Stimulated activated CD4-positive, alpha-beta T cell treated with anti-CD3 and anti-CD28 coated beads, Interleukin-15, amount 100 ng/mL, for 48 hours (primary cell): ENCODE measurements around the gene PRR14L.
"Not testable (repeated sequence)": the region's sequence is repeated elsewhere in the genome, so short reads cannot be mapped to it uniquely, and the experiment has no call there.

Source experiments
- DNase-seq, 2 donors: peaks; one replicate each; pipeline ENCODE4 v3.0.0-alpha.2; 2020; ENCODE audit warnings: low read depth in 2 of 2

Gene PRR14L

DNA sequence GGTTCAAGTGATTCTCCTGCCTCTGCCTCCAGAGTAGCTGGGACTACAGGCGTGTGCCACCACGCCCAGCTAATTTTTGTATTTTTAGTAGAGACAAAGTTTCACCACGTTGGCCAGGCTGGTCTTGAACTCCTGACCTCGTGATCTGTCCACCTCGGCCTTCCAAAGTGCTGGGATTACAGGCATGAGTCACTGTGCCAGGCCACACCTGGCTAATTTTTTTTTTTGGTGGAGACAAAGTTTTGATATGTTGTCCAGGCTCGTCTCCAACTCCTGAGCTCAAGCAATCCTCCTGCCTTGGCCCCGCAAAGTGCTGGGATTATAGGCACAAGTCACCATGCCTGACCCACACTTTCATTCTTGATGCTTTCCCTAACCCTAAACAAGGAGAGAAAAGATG is 9.6 kb downstream of the PRR14L start:
- DNase-seq = not testable (repeated sequence)

DNA sequence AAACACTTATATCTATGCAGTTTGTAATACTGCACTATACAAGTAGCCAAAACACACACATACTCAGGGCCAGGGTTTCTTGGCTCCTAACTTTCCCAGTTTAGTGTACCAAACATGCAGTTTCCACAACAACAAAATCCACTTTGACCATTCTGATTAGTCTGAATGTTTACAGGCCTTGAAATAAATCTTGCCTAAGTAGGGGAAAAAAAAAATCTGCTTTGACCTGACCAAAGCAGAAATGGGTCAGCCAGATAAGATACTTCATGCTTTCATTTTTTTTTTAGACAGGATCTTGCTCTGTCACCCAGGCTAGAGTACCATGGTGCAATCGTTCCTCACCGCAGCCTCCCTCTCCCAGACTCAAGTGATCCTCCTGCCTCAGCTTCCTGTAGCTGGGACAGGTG is 10.1 kb downstream of the PRR14L start:
- DNase-seq = no peak

GRCh38 chr22:31738566-31738965 is 11.4 kb downstream of the PRR14L start:
- no peak for DNase-seq

DNA sequence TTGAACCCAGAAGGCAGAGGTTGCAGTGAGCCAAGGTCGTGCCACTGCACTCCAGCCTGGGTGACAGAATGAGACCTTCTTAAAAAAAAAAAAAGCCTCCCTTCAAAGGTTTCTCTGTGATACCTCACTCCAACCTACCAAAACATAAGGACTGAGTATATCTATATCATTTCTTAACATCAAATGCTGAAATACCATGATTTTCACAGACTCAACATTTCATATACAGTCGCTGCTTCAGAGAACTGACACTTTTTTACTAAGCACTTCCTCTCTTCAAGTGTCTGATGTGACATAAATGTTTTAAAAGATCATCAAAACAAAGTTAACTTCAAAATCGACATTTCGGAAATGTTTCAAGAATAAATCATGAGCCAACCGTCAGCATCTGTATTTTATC is 12.0 kb downstream of the PRR14L start:
- DNase-seq = no peak

DNA sequence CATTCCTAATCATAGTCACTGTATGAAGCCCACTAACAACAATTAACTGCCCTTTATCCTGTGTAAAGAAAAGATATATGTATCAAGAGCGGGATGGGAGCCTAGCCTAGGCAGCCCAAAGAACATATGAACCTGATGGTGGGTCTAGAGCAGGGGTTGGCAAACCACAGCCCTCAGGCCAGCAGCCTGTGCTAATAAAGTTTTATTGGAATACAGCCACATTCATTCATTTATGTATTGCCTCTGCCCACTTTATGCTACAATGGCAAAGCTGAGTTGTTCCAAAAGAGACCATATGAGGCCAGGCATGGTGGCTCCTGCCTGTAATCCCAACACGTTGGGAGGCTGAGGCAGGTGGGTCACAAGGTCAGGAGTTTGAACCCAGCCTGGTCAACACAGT is 13.5 kb downstream of the PRR14L start:
- DNase-seq = no peak

GRCh38 chr22:31734512-31734911 is 15.4 kb downstream of the PRR14L start:
- no peak for DNase-seq

DNA sequence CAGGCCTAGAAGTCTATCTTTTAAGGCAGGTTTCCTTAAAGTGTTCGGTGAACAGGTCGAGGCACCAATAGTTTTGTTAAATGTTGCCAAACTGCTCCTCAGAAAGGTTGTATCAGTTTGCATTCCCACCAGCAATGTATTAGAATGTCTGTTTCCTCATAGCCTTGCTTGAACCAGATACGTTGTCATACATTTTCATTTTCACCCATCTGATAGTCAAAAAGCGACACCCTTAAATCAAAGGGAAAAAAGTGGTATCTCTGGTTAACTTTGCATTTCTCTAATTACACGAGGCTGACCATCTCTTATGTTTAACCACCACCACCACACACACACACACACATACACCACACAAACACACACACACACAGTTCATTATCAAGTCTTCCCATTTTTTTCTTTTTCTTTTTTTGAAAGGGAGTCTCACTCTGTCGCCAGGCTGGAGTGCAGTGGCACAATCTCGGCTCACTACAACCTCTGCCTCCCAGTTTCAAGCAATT is 16.3 kb downstream of the PRR14L start:
- DNase-seq = no peak

- no peak for DNase-seq
Observed at GRCh38 chr22:31732089-31732829, 17.7 kb downstream of the PRR14L start.

DNA sequence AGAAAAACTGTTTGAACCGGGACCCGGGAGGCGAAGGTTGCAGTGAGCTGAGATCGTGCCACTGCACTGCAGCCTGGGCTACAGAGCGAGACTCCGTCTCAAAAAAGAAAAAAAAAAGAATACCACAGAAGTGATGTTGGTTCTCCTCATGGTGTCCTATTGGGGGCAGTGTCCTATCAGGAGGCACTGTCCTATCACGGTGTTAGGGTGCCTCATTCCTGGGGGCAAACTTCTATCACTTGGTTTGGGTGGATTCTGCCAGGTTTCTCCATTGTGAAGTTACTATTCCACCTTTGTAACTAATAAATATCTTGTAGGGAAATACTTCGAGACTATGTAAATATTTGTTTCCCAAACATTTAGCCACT is 19.6 kb downstream of the PRR14L start:
- DNase-seq = no peak

- DNase-seq = no peak
Observed at GRCh38 chr22:31728857-31729256, 21.1 kb downstream of the PRR14L start.

GRCh38 chr22:31726692-31727091 is 23.2 kb downstream of the PRR14L start:
- no peak for DNase-seq

DNA sequence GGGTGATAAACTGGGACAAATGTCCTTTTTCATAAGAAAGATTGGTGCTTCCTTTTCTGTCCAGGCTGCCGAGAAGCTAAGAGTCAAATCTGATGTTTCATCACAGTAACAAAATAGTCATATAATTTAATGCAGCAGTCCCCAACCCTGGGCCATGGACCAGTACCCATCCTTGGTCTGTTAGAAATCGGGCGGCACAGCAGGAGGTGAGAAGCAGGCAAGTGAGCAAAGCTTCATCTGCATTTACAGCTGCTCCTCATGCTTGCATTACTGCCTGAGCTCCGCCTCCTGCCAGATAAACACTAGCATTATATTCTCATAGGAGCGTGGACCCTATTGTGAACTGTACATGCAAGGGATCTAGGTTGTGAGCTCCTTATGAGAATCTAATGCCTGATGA is 26.2 kb downstream of the PRR14L start:
- no peak for DNase-seq

DNA sequence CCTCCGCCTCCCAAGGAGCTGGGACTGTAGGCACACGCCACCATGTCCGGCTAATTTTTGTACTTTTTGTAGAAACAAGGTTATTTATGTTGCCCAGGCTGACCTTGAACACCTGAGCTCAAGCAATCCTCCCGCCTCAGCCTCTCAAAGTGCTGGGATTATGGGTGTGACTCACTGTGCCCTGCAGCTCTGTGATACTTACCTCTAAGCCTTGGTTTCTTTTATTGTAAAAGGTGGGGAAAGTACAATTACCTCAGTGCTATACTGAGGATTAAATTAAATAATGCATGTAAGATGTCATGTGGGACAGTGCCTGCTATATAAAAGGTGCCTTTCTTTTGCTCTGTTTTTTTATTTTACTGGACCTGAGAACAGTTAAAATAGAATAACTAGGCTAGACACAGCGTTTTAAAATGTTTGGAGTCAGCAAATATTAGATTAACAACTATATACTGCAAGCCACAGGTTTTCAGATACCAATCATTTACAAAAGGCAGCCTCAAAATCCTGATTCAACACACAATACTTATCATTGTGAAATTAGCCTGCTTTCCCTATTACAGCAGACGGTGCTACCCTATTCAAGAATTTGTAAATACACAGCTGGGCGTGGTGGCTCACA is 30.0 kb downstream of the PRR14L start:
- no peak for DNase-seq

GRCh38 chr22:31715147-31715778 is 34.7 kb downstream of the PRR14L start:
- no peak for DNase-seq

DNA sequence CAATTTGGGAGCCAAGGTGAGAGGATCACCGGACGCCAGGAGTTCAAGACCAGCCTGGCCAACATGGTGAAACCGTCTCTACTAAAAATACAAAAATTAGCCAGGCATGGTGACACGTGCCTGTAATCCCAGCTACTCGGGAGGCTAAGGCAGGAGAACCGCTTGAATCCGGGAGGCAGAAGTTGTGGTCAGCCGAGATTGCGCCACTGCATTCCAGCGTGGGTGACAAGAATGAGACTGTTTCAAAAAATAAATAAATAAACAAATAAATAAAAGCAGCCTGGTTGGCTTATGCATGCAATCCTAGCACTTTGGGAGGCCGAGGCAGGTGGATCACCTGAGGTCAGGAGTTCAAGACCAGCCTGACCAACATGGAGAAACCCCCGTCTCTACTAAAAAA is 38.7 kb downstream of the PRR14L start:
- DNase-seq = not testable (repeated sequence)

DNA sequence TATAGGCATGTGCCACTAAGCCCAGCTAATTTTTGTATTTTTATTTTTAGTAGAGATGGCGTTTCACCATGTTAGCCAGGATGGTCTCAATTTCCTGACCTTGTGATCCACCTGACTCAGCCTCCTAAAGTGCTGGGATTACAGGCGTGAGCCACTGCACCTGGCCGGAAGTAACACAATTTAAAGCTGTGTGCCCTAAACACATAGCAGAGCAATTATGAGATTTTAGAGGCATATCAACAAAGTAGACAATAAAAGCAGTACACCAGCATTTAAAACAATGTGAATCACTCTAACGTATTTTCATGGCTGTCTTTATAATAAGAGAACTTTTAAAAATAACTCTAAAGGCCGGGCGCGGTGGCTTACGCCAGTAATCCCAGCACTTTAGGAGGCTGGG is 42.4 kb downstream of the PRR14L start:
- no peak for DNase-seq

- no peak for DNase-seq
Observed at GRCh38 chr22:31695423-31695822, 54.5 kb downstream of the PRR14L start.

- DNase-seq = not testable (repeated sequence)
Observed at GRCh38 chr22:31694046-31694445, 55.9 kb downstream of the PRR14L start.

- no peak for DNase-seq
Observed at GRCh38 chr22:31692186-31692886, 57.6 kb downstream of the PRR14L start.

DNA sequence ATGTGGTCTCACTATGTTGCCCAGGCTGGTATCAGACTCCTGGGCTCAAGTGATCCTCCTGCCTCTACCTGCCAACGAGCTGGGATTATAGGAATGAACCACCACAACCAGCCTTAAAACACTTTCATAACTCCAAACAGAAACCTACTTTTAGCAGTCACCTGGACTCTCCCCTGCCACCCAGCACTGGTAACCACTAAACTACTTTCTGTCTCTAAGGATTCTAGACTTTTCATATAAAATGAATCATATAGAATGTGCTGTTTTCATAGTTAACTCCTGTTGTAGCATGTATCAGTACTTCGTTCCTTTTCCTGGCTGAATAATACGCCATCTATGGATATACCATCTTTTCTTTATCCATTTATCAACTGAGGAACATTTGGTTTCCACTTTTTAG is 58.5 kb downstream of the PRR14L start:
- DNase-seq = no peak

GRCh38 chr22:31683181-31684105 is 66.5 kb downstream of the PRR14L start:
- no peak for DNase-seq
